Fibroblast of skin of right quadriceps (primary cell): ENCODE results near the gene NECAB2.

Experiments
- DNase-seq: peaks from one replicate; pipeline ENCODE4 v3.0.0-alpha.2; 2013

The NECAB2 gene

DNA sequence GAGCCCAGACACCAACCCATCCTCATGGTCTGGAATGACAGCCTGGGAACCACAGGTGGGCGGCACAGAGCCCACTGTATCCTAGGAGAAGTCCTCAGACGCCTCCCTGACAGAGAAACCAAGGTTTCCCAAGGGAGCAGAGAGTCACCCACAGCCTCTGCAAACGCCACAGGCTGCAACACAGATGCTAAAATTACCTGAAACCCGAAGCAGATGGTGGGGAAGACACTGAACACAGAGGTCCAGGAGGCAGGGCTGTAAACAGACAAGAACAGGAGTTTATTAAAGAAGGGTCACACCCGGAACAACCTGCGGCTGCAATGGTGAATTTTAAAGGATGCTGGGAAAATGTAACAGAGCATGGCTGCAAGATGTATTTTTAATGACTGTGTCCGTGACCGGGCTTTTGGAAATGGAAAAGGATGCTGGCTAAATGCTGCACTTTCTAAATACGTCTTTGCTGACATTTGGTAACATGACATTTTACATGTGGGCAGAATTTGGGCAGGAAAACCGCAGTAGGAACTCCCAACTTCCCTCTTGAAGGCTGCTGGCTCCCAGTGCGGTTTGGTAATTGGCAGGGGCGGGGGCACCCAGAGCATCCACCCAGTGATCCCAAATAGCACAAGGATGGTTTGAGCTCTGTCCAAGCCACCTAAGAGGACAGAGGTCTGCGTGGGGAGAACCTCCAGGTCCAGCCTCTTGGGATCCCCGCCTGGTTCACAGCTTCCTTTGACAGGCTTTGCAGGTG, 61.4 kb downstream of the NECAB2 start:
- DNase-seq, result no peak

DNA sequence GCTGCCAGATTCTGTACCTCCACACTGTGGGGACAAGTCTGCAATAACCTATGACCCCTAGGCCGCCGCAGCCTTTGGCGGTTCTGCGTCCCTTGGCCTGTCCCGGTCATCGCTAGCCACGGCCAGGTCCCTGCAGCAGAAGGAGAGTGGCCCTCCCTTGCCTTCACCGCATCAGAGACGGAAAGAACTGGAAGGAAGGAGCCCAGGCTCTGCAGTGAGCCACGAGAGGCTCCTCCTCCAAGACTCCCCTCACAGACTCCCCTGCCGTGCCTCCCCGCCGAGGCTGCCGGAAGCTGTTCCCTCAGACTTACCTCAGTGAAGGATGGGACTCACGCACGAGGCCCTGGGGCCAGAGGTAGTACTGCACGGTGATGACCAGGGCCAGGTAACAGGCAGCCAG, 63.5 kb downstream of the NECAB2 start:
- no peak for DNase-seq

DNA sequence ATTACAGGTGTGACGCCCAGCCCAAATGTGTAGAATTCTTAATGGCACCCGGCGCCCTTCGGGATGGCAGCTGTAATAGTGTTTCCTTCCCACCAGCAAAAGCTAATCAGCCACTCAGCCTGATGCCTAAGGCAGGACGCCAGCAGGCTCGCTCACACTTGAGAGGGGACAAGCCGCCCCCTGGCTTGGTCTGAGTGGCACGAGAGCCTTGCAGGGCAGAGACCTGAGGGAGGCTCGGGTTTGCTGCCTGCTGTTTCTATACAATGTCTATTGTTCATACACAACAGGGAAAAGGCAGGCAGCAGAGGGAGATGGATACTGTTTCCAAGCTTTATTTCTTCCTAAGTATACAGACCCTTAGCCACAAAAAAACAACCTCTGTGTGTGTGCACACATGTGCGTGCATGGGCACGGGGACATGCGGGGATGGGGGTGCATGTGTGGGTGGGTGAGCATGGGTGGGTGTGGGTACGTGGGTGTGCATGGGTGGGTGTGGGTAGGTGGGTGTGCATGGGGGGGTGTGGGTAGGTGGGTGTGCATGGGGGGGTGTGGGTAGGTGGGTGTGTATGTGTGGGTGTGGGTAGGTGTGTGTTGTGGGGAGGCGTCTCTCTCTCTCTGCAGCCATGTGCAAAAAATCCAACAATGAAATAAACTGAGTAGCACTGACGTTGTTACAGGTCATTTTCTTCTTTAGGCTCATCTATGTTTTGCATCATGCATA, 64.6 kb downstream of the NECAB2 start:
- DNase-seq, result no peak

DNA sequence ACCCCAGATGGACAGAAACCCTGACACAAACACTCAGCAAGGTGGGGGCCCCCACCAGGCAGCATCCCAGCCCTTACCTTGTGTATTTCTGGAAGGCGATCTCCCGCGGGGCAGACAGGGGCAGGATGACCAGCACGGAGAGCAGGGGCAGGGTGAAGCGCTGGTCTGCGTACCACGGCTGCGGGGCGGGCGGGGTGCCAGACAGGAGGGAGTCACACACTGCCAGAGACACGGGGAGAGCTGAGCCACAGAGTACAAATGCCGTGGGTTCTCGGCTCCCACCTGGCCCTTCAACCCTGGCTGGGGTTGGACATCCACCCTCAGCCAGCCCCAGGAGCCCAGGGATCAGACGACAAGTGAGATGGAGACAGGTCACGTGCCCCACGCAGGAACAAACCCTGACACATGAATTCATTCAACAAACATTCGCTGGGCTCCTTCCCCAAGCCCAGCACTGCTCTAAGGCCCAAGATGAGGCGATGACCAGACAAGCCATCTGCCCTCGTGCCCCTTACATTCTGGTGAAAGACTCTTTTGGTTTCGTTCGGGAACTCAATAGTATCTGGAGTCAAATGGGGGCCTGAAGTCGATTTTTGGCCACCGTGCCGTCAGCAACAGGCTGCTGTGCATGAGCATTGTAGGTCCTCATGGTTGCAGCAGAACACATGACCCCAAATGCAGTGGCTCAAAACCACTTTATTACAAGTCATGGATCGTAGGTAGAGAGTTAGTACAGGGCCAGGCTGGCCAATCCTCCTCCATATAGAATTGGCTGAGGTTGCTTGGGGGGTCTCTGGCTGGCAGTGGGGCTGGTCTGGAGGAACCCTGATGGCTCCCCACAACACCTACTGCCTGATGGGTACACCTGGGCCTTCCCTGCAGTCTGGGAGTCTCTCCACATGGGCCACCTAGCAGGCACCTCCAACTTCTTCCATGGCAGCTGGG, 65.5 kb downstream of the NECAB2 start:
- no peak for DNase-seq

DNA sequence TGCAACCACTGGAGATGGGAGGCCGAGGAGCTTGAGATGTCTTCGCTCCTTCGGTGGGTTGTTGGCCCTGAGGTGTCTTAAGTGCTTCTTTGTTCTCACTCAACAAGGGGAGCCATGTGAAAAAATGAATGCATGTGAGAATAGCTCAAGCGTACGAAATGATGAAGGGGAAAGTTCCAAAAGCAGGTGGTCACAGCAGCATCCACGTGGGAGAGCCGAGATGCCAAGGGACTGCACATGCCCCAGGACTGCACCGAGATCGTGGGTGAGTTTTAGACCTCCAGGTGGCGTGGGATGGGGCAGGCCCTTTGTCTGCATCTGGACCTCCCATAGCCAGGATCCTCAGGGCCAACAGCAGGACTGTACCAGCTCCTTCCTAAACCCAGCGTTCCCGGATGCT, 66.5 kb downstream of the NECAB2 start:
- DNase-seq, result no peak

DNA sequence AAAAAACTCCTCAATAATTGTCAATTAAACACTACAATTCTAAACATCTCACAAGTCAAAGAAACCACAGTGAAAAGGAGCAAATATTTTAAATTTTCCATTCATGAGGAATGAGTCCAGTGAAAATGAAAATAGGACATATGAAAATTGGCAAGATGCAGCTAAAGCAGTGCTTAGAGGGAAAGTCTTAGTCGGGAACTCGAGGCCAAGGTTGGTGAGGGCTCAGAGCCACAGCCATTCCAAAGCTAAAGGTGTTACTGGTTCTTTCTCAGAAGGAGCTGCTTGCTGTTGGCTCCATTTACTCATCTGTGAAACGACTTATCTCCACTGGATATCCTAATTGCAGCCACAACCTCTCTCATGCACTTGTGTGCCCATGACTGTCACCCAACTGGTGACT, 68.1 kb downstream of the NECAB2 start:
- no peak for DNase-seq

DNA sequence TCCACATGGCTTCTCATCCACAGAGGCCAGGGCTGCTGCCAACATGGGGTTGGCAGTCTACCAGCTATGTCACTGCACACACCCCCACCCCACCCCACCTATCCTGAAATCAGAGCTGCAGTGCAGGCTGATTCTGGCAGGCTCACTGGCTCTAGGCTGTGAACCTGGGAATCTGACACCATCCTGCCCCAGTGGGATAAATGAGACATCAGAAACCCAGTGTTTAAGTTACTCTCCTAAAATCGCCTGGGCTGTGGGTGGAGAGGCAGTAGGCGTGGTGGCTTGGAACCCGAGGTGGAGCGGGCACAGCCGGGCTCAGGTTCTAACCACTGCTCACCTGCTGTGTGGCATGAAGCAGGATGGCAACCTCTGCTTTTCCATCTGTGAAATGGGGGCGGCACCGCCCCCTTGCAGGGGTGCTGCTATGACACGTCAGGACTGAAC, 69.0 kb downstream of the NECAB2 start:
- DNase-seq, result no peak

DNA sequence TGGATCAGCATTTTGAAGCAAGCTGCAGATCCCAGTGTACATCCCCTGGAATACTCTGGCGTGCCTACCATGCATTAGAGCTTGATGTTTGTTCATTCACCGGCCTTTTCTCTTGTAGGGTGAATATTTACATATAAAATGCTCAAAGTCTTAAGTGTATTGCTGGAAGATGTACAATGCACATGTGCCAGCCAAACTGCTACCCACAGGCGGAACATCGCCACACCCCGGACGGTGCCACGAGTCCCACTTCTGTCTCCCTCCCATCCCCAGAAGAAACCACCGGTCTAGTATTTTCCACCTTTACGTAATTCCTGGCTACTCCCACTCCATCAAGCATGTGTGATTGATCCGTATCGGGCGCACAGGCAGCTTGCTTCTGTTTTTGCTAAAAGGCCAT, 70.4 kb downstream of the NECAB2 start:
- no peak for DNase-seq

DNA sequence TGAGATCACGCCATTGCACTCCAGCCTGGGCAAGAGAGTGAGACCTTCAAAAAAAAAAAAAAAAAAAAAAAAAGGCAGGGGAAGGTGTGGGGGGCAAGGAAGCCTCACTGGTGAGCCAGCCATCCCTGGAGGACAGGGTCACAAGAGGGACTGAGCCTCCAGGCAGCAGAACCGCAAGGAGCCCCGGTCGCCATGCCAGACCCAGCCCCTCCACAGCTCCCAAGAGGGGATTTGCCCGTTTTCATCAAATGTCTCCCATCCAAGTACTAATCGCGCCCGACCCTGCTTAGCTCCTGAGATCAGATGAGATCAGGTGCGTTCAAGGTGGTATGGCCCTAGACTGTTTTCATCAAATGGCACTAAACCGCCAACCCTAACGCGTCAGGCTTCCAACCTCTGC, 71.7 kb downstream of the NECAB2 start:
- DNase-seq, result no peak

DNA sequence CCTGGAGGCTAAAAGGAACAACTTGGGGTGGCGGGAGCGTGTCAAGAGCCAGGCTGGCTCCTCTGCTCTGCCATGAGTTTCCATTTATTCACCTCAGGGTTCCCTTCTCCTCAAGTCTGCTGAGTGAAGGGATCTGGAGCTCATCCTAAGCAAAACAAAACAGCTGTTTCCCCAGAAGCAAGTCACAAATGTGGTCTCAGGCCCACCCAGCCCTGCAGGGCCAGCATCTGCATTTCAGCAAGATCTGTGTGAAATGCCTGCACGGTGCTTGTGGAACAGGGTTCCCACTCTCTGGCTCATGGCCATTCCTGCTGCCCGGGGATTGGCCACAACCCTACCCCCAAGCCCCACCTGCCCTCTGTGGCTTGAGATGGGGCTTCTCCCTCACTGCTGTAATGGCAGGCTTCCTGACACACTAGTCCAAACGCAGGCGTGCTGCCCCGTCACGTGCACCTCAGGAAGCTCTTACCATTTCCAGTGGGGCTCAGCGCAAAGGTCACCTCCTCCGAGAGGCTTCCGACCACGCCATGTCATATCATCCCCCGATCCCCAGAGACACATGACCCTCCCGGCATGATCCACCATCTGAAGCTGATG, 72.3 kb downstream of the NECAB2 start:
- DNase-seq, result no peak

DNA sequence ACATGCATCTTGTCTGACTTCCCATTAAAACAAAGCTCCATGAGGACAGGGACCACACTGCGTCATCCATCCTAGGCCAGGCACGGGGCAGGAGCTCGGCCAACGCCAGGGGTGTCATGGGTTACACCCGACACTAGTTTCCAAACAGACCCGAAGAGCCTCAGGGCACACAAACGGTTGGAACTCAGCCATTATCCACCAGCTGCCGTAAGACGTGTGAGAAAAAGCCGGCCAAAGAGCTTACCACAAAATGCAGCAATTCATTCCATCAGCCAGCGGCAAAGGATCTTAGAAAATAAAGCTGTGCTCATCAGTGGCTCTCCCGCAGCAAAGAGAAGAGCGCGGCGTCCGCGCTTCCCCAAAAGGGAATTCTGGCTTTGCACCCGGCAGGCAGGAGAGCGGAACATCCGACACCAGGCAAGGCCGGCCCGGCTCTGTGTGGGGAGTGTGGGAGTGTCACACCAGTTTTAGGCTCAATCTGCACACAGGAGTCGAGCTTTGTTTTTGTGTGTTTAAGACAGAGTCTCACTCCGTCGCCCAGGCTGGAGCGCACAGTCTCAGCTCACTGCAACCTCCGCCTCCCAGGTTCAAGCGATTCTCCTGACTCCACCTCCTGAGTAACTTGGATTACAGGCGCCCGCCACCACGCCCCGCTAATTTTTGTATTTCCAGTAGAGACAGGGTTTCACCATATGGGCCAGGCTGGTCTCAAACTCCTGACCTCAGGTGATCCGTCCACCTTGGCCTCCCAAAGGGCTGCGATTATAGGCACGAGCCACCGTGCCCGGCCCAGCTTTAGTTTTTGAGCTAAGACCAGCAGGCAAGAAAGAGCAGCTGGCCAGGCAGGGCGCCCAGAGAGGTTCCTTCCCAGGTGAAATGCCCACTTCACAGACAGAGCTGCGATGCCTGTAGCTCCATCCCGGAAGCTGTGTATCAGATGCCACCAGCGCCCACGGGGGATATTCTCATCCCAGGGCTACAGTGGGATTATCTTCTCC, 73.1 kb downstream of the NECAB2 start:
- DNase-seq, result peak; percentile 18

DNA sequence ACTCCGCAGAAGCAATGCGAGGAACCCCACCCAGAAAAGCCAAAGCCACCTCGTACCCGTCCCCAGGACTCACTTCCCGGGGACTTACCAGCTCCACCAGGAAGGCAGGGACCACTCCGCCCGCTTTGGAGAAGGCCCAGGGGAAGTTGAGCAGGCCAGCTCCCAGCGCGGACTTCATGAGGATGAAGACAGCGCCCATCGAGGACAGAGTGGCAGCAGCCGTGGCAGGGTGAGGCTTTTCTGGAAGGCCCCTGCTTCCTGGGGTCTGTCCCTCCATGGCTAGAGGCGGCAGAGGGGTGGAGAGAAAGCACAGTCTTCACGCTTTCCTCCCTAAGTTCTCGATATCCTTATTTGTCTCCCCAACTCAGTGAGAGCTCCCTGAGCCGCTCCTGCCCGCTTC, 73.8 kb downstream of the NECAB2 start:
- DNase-seq, result no peak

DNA sequence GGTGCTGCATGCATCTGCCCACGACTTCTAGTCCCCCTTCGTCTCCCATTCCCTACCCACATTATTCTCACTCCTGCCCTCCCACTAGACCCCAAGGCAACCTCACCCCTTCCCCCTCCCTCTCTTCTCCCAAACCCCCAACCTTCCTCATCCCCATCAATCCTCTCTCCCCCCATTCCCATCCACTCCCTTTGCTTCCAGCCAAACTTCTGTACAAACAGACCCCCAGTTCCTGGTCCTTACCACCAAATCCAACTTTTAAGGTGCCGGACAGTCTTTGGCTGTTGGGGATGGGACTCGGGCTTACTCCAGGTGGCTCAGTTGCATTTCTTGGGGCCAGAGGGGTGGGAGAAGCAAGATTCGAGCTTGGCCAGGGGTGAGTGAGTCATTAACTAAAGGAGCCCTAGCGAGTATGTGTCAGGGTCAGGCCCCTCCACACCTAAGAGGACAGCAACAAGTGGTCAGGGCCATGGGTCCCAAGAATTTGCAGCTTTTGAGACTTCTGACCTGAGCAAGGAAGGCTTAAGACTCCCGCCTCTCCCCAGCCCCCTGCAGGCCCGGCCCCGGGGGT, 74.3 kb downstream of the NECAB2 start, which contains the start of gene SLC38A8:
TSS of gene SLC38A8 (minus strand) at position 488 of the 571 bp plus-strand sequence. CDS start 638 bp downstream, outside the sequence.
- DNase-seq, result no peak

DNA sequence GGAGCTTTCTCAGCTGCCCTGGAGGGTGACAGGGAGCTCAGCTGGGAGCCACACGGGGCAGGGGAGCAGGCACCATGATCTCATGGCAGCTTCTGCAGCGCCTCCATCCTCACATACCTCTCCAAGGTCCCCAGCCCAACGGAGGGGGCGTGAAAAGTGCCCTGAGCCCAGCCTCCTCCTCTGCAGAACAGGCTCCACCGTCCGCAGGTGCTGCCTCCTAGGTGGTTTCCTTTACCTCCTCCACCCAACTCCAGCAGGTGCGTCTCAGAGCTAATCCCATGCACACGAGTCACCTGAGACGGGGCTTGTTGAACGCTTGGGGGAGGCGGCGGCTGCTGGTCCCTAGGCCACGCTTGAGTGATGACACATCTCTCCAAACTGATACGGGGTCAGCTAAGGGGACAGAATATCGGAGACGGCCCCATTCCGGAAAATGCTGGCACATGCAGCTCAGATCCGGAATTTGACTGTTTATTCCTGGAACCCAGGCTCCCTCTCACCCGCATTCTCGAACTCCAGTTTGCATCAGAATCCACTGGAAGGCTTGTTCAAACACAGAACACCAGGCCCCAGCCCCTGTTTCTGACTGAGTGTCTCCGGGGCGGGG, 74.9 kb downstream of the NECAB2 start:
- DNase-seq, result no peak

DNA sequence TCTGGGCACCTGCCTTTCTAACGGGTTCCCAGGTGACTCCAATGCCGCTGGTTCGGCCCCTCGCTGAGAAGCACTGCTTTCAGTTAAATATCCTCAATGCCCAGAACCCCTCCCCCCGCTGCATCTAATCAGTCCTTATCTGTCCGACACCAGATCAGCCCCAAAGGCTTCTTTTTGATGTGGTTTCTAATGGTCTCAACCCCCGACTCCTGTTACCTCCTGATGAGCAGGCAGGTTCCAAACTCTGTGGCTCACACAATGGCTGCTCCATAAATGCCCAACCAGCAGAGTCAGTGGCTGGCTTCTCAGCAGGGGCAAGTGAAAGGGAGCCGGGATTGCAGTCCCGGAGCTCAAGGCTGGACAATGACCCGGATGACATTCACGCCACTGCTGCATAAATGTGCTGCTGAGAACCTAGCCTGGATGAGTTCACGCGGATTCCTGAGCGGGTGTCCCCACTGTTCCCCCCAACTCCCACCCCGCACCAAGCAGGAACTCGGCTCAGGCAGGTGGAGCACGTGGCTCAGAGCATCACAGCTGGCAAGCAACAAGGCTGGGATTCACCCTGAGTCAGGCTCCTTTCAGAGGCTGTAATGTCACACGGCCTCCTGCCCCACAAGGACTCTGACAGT, 75.6 kb downstream of the NECAB2 start:
- no peak for DNase-seq

DNA sequence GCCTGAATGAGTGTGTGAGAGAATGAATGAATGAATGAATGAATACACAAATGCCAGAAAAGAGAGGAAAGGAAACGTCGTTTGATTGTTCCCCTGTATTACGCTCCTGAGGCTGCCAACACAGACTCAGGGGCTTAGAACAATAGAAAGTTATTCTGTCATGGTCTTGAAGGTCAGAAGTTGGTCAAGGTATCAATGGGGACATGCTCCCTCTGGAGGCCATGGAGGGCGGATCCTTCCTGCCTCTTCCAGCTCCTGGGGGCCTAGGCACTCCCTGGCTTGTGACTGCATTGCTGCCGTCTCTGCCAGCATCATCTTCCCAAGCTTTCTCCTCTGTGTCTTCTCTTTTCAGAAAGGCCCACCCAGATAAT, 76.1 kb downstream of the NECAB2 start:
- DNase-seq, result peak; percentile 7

DNA sequence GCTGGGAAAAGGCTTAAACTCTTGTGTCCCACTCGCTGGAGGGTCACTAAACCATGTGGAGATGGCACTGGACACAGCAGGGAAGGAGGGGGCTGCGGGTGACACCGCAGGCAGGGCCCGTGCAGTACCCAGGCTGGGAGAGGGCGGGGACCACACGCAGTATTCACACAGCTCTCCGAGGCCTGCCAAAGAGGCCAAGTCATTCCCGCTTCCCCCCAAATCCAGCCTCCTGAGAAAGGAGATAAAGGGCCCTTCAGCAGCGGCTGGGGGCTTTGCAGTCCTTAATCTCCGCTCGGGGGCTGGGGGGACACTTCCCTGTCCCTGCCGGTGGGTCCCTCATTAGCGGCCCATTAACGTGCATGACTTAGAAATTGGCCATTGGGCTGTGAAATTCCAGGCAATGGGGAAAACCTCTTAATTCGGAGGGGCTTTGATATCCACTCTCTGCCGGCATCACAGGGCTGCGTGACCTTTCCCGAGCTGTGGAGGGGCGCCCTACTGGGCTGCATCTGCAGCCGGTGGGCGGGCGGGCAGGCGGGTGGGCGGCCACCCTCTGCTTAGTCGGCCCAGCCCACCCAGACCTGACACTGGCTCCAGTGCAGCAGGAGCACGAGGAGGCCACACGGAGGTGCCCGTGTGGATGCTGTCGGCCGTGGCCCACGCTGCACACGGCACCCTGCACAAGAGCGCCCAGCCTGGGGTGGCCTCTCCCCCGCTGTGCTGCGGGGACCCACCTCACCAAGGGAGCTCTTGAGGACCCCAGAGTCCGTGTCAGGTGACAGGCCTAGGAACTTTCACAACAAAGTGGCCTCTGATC, 77.2 kb downstream of the NECAB2 start:
- no peak for DNase-seq

DNA sequence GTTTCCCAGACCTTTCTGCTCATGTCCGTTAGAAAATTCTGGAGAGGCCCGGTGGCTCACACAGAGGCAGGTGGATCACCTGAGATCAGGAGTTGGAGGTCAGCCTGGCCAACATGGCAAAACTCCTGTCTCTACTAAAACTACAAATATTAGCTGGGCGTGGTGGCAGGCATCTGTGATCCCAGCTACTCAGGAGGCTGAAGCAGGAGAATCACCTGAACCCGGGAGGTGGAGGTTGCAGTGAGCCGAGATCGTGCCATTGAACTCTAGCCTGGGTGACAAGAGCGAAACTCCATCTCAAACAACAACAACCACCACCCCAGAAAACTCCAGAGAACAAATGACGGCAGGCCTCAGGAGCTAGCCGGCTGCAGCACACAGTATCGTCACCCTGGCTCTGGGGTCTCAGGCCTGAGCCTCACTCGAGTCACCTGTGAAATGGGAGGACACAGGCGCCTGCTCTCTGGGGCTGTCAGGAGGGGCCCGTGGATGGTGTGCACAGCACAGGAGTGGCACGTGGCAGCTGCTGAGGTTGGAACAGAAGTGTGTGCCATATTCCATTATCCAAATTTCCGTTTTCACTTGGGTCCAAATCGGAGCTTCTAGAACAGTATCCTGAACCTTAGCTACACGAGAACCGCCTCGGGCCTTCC, 77.9 kb downstream of the NECAB2 start:
- no peak for DNase-seq

DNA sequence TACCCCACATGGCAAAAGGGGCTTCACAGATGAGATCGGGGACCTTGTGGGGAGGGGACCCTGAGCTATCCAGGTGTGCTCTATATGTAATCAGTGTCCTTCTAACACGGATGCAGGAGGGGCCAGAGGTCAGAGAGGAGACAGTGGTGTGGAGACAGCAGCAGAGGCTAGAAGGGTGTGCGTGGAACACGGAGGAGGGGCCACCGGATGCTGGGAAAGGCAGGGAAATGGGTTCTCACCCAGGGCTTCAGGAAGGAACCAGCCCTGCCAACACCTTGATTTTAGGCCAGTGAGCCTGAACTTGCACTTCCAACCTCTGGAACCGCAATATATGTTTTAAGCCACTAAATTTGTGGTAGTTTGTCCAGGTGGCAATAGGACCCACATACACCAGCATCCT, 79.2 kb downstream of the NECAB2 start:
- DNase-seq, result no peak
